Activated naive CD8-positive, alpha-beta T cell treated with anti-CD3 and anti-CD28 coated beads, Interleukin-2, amount 50 U/mL, for 16 hours (primary cell): Measurements from ENCODE around the gene EVPLL.
"Not testable (repeated sequence)": the region's sequence is repeated elsewhere in the genome, so short reads cannot be mapped to it uniquely, and the experiment has no call there.

Source experiments
- DNase-seq: peaks from one replicate; pipeline ENCODE4 v3.0.0-alpha.2; 2020; ENCODE audit warnings: low read depth, low spot score

The EVPLL gene

GRCh38 chr17:18423015-18423414 lies 45.4 kb downstream of the EVPLL start:
- not testable (repeated sequence) for DNase-seq

DNA sequence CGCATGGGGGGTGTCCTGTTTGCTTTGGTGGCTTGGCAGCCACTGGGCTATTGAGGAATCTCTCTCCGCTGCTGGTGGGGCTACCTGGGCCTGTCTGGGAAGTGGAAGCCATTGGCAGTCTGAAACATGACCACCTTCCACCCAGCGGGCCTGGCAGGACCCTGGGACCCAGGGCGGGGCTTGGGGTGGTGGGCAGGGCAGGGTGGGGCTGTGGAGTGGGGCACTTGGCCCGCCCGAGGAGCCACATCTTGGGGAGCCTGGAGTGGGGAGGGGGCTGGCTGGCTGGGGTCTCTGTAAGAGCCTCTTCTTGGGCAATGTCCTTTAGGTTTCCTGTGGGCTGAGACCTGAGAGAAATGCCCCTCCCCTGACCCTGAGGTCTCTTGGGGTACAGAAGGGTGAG lies 48.0 kb downstream of the EVPLL start:
- DNase-seq = not testable (repeated sequence)

DNA sequence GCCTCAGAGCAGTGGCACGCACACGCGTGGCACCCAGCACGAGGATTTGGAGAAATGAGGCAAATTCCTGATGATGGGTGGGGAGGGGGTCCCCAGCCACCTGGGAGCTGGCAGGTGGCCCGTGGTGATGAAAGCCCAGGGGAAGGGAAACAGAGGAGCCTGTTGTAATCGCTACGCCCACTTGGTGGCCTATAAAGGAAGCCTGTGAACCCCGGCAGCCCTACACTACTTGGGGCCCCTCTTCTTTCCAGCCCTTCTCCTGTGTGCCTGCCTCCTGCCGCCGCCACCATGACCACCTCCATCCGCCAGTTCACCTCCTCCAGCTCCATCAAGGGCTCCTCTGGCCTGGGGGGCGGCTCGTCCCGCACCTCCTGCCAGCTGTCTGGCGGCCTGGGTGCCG lies 49.1 kb downstream of the EVPLL start:
- not testable (repeated sequence) for DNase-seq

DNA sequence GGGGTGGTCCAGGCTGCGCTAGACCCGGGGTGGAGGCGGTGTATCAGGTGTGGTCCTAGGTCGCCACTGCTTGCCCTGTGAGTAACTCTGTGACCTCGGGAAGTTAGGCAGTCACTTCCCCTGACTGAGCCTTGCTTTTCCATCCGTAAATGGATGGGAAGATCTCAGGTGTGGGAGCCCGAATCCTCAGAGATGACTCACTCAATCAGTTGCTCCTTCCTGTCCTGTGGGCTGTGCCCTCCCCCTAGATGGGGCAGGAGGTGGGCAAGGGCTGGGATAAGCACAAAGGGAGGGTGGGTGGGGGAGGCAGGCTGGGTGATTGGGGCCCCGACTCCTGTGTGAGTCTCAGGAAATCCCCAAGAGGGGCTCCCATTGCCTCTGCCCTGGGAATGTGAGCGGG lies 54.6 kb downstream of the EVPLL start:
- DNase-seq = not testable (repeated sequence)
